Astrocyte of the spinal cord (primary cell): Measurements from ENCODE around the gene TTC32.
A peak's percentile ranks its signal among the peaks of the same experiment; 100 is the strongest.

Experiments used
- DNase-seq: peaks from one replicate; pipeline ENCODE4 v3.0.0; 2011; ENCODE audit warnings: low read depth, low spot score
- H3K4me3 ChIP-seq: 2 replicates; pipeline ENCODE4 v1.5.1; 2011; ENCODE audit warnings: low read depth, mild to moderate bottlenecking, low read length, moderate library complexity
- in situ Hi-C: cut with HindIII; loops from 2 replicates; pipeline ENCODE4 v1.10.0; 2017; ENCODE audit warnings: low sequenced_read_pairs
- TF ChIP-seq, protein P1 (sequence below): IDR thresholded peaks from 2 replicates; pipeline ENCODE4 v1.5.1; 2012; ENCODE audit warnings: low read depth, mild to moderate bottlenecking, low read length, inconsistent platforms

The TTC32 gene

GRCh38 chr2:19868701-19869580, 32.8 kb downstream of the TTC32 start:
- DNase-seq, result peak; percentile 19
- H3K4me3 ChIP-seq, result peak overlapping the region; percentile 47
- TF ChIP-seq, protein P1, sequence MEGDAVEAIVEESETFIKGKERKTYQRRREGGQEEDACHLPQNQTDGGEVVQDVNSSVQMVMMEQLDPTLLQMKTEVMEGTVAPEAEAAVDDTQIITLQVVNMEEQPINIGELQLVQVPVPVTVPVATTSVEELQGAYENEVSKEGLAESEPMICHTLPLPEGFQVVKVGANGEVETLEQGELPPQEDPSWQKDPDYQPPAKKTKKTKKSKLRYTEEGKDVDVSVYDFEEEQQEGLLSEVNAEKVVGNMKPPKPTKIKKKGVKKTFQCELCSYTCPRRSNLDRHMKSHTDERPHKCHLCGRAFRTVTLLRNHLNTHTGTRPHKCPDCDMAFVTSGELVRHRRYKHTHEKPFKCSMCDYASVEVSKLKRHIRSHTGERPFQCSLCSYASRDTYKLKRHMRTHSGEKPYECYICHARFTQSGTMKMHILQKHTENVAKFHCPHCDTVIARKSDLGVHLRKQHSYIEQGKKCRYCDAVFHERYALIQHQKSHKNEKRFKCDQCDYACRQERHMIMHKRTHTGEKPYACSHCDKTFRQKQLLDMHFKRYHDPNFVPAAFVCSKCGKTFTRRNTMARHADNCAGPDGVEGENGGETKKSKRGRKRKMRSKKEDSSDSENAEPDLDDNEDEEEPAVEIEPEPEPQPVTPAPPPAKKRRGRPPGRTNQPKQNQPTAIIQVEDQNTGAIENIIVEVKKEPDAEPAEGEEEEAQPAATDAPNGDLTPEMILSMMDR, result no peak
- in situ Hi-C loops, result no loop called here

DNA sequence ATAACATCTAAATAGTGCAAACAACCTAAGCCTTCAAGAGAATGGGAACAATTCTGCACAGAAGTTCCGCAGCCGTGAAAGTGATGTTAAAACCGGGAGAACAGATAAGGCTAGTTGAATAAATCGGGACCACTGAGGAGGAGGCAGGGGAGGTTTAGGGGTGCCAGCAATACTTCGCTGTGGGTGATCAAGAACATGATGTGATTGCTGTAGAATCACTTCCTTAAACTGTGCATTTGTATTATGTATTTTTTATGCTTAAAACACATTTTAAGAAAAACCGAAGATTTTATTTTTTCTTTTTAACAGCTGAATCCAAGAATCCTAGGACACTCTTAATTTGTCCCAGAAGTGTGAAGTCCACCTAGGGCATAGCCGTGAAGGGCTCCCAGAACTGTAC, 33.6 kb downstream of the TTC32 start:
- TF ChIP-seq, protein P1, result no peak
- in situ Hi-C loops, result no loop called here
- no peak for DNase-seq
- H3K4me3 ChIP-seq, result peak overlapping the region; percentile 47

DNA sequence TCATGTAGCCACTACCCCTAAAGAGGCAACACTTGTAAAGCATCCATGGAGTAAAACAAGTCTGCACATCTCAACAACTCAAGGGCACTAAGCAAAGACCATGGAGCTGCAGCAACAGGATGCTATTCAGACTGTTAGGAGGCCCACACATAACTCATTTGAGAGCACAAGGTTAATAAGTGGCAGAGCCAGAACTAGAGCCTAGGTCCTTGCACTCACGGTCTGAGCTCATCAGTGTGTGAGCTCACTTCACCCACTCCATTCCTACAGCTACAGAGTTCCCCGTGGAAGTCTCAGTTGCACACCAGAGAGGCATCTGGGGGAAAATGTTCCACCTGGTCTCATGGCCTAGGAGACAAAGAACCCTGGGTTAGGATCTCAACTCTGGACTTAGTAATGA, 35.0 kb downstream of the TTC32 start:
- H3K4me3 ChIP-seq, result no peak overlapping the region
- in situ Hi-C loops, result no loop called here
- no peak for DNase-seq
- TF ChIP-seq, protein P1, result no peak

- DNase-seq, result no peak
- in situ Hi-C loops, result no loop called here
- TF ChIP-seq, protein P1, result no peak
- no peak overlapping the region for H3K4me3 ChIP-seq
Measured at GRCh38 chr2:19865151-19865550, 36.6 kb downstream of the TTC32 start.

GRCh38 chr2:19864381-19864780, 37.4 kb downstream of the TTC32 start:
- in situ Hi-C loops, result no loop called here

GRCh38 chr2:19863303-19864041, 38.3 kb downstream of the TTC32 start:
- peak; percentile 63 for DNase-seq
- in situ Hi-C loops, result no loop called here
- no peak overlapping the region for H3K4me3 ChIP-seq
- TF ChIP-seq, protein P1, result peak; percentile 82

More at GRCh38 chr2:19864381-19864780, 37.4 kb downstream of the TTC32 start:
- DNase-seq, result no peak
- TF ChIP-seq, protein P1, result no peak
- H3K4me3 ChIP-seq, result no peak overlapping the region
